Measurements from ENCODE around the gene PSMA7.

PSMA7 gene

DNA sequence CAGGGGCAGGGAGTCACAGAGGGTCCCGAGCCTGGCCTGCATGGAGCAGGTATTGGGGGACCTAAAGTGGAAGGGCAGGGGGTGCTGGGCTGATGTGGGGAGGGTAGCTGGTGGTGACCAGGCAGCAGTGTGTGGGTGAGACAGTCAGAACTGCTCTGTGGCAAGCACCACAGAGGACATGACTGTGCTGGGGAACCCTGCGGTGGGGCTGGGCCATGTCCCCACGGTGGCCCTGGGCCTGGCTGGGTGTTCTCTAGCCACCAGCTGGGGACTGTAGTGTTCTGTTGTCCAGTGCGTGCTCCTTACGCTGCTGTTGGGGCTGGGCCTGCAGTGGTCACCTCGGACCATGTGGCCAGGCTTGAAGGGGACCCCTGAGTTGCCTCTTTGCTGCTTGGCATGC lies 3.9 kb upstream of the PSMA7 start:
- intact Hi-C loops (cut with DNase I; ENCODE audit: low total_unique reads), result no loop called here
- no peak for DNase-seq
- Histone ChIP-seq H3K36me3 (peaks cover 0 to 2% (median 0%) of the 10 kb centered on the region in 3 donors), H3K9me3 (no peaks in the 10 kb centered on the region), H3K4me1 (peaks cover 0 to 28% (median 16%) of the 10 kb centered on the region in 4 donors), H3K27me3 (no peaks in the 10 kb centered on the region), H3K27ac (no peak overlapping the region), H3K4me3 (no peak overlapping the region)
- TF ChIP-seq, protein P1, sequence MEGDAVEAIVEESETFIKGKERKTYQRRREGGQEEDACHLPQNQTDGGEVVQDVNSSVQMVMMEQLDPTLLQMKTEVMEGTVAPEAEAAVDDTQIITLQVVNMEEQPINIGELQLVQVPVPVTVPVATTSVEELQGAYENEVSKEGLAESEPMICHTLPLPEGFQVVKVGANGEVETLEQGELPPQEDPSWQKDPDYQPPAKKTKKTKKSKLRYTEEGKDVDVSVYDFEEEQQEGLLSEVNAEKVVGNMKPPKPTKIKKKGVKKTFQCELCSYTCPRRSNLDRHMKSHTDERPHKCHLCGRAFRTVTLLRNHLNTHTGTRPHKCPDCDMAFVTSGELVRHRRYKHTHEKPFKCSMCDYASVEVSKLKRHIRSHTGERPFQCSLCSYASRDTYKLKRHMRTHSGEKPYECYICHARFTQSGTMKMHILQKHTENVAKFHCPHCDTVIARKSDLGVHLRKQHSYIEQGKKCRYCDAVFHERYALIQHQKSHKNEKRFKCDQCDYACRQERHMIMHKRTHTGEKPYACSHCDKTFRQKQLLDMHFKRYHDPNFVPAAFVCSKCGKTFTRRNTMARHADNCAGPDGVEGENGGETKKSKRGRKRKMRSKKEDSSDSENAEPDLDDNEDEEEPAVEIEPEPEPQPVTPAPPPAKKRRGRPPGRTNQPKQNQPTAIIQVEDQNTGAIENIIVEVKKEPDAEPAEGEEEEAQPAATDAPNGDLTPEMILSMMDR (IDR thresholded peaks at IDR 0.05), result no peak

DNA sequence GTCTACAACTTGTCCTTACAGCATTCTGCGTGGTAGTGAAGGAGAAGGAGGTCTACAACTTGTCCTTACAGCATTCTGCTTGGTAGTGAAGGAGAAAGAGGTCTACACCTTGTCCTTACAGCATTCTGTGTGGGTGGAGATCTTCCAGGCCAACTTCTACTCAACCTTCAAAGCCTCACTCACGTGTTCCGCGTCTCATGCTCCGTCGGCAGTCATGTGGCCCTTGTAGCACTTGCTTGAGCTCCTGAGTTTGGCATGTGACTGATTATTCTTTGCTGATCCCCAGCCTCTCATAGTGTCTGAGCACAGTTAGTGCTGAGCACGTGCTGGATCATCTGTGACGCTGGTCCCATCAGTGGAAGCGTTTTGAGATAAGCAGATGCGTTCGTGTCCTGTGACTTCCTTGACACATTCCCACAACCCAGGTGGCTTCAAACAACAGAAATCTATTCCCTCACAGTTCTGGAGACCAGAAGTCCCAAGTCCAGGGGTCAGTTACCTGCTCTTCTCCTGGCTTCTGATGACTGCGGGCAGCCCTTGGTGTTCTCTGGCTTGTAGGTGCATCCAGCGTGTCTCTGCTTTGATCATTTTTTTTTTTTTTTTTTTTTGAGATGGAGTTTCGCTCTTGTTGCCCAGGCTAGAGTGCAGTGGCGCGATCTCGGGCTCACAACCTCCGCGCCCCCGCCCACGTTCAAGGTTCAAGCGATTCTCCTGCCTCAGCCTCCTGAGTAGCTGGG lies 3.0 kb upstream of the PSMA7 start:
- H3K27me3 ChIP-seq, result no peaks in the 10 kb centered on the region
- H3K36me3 ChIP-seq, result no peaks in the 10 kb centered on the region
- no peak for DNase-seq
- intact Hi-C loops (cut with DNase I; ENCODE audit: low total_unique reads), result no loop called here
- H3K9me3 ChIP-seq, result no peaks in the 10 kb centered on the region
- TF ChIP-seq, protein P1 (IDR thresholded peaks at IDR 0.05), result no peak
- no peak overlapping the region for H3K27ac ChIP-seq
- H3K4me1 ChIP-seq, result peaks cover 4 to 38% (median 25%) of the 10 kb centered on the region in 4 donors
- no peak overlapping the region for H3K4me3 ChIP-seq

DNA sequence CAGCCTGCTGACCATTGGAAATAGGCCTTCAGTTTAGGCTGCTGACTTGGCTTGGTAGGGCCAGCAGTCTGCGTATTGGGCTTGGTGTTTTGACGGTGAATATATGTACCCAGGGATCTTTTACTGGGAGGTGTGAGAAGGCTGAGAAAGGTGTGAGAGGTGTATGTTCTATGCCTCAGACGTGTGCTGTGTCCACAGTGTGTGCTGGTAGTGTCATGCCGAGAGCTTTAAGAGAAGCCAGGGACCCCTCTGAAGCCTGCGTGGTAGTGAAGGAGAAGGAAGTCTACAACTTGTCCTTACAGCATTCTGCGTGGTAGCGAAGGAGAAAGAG lies 2.5 kb upstream of the PSMA7 start:
- intact Hi-C loops (cut with DNase I; ENCODE audit: low total_unique reads), result no loop called here
- Histone ChIP-seq H3K27me3 (no peaks in the 10 kb centered on the region), H3K4me3 (no peak overlapping the region), H3K27ac (no peak overlapping the region), H3K36me3 (peaks cover 0 to 2% (median under 1%) of the 10 kb centered on the region in 3 donors), H3K4me1 (peaks cover 4 to 43% (median 31%) of the 10 kb centered on the region in 4 donors), H3K9me3 (no peaks in the 10 kb centered on the region)
- TF ChIP-seq, protein P1 (IDR thresholded peaks at IDR 0.05), result no peak
- DNase-seq, result no peak

DNA sequence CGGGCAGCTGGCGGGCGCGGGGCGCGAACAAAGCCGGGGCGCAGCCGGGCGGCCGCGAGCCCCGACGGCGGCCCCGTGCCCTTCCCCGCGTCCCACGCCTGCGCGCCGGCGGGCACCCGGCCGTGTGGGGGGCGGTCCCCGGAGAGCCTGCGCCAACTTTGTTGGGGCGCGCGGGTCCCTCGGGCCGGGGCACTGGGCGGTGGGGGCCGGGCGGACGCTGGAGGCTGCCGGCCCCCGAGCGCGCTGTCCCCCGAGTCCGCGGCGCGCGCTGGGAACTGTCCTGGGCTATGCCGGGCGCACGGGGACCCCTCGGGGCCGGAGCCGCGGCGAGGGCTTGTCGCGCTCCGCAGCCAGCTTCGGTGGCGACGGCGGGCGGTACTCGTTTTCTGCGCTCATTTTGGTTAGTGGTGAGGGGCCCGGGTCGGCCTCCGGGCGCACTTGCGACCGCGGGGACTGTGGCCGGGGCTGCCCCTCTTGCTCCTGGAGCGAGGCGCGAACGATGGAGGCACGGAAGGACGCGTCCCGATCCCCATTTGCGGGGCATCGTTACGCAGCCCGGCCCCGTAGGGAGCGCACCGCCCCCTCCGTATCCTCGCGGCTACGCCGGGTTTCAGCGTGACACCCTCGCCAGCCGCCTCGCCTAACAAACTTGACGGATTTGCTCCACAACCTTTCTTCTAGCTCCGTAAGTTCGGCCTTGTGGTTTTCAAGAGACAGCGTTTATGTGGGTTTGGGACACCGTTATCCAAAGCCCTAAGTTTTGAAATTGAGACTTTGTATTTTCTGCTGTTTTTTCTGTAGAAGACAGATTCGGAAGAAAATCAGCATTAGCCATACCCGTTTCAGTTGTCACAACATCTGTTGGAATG lies 997 bp upstream of the PSMA7 start:
- Histone ChIP-seq H3K36me3 (peaks cover 8 to 17% (median 16%) of the 10 kb centered on the region in 3 donors), H3K9me3 (no peaks in the 10 kb centered on the region), H3K4me1 (peaks cover 4 to 46% (median 32%) of the 10 kb centered on the region in 4 donors), H3K27me3 (no peaks in the 10 kb centered on the region), H3K4me3 (peak overlapping the region; percentile 68 to 72), H3K27ac (peak overlapping the region; percentile 87 to 95)
- intact Hi-C loops (cut with DNase I; ENCODE audit: low total_unique reads), result loop anchor here (2.0 to 5.0 kb wide), 2 partner anchors 21 to 77 kb away; partner anchors contain the start of genes LSM14B and TAF4
- peak; percentile 41 to 79 for DNase-seq
- TF ChIP-seq, protein P1 (IDR thresholded peaks at IDR 0.05), result no peak

DNA sequence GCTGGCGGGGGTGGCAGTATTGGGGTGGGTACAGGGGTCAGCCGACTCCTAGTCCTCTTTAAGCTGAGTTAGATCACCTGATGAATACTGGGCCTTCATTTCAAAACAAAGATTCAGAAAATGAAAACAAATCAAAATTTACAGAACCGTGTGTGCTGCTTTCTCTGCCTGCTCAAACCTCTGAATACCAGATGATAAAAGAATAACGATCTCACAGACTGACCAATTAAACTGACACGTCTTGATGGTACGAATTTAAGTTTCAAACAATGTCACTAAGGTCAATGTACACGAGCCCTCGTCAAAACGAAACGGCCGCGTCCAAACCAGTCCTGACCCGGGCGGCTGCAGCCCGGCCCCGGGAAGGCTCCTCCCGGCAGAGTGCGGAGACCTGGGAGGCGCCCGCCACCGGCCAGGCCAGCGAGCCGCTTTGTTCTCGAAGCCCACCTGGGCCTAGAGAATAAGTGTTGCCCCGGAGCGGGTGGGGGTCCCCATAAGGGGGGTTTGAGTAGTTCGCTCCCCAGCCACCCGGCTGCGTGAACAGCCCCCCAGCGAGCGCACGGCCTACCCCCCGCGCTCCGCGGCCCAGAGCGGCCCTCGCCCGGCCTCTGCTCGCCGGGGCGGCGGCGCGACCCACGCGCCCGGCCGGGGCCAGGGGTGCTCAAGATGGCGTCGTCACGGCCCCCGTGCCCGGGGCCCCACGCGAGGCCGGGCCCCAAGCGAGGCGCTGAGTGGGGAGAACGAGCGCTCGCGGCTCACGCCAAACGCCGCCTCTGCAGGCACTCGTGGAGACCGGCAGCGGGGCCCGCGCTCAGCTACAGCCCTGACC lies 728 bp downstream of the PSMA7 start:
- Histone ChIP-seq H3K9me3 (no peaks in the 10 kb centered on the region), H3K36me3 (peaks cover 25 to 34% (median 33%) of the 10 kb centered on the region in 3 donors), H3K27ac (peak overlapping the region; percentile 87 to 95), H3K4me3 (peak overlapping the region; percentile 68 to 72), H3K27me3 (no peaks in the 10 kb centered on the region), H3K4me1 (peaks cover 4 to 37% (median 32%) of the 10 kb centered on the region in 4 donors)
- TF ChIP-seq, protein P1 (IDR thresholded peaks at IDR 0.05), result no peak
- intact Hi-C loops (cut with DNase I; ENCODE audit: low total_unique reads), result loop anchor here (2.0 to 5.0 kb wide), 2 partner anchors 20 to 75 kb away; partner anchors contain the start of genes LSM14B and TAF4
- no peak for DNase-seq

All from tibial artery (tissue), 4 donors.